WTC11 (cell line): ENCODE data around the gene ADGRG7.

Source experiments
- AR ChIP-seq: fragments of 250-450 bp; sonication (Bioruptor Pico); IDR thresholded peaks from 2 replicates; pipeline ENCODE4 v1.9.0; 2021; ENCODE audit warnings: mild to moderate bottlenecking
- ATF2 ChIP-seq: sonication (generic); formaldehyde crosslinking; IDR thresholded peaks from 2 replicates; pipeline ENCODE4 v1.8.1; 2022; ENCODE audit warnings: low read depth, missing genetic modification reagents, borderline replicate concordance
- CTCF ChIP-seq: fragments of 200-600 bp; IDR thresholded peaks from 2 replicates; pipeline ENCODE4 v1.8.0; 2022; ENCODE audit warnings: antibody characterized with exemption
- E2F5 ChIP-seq: sonication (generic); formaldehyde crosslinking; IDR thresholded peaks from 2 replicates; pipeline ENCODE4 v1.8.1; 2022; ENCODE audit warnings: mild to moderate bottlenecking, moderate library complexity, missing genetic modification reagents
- ELF4 ChIP-seq: sonication (generic); formaldehyde crosslinking; IDR thresholded peaks from 2 replicates; pipeline ENCODE4 v1.8.1; 2022; ENCODE audit warnings: low read depth, mild to moderate bottlenecking, moderate library complexity, missing genetic modification reagents
- JAZF1 ChIP-seq: fragments of 250-450 bp; sonication (Bioruptor Pico); IDR thresholded peaks from 2 replicates; pipeline ENCODE4 v1.9.0; 2021; ENCODE audit warnings: moderate library complexity, mild to moderate bottlenecking, inconsistent platforms
- MAX ChIP-seq: sonication (generic); formaldehyde crosslinking; IDR thresholded peaks from 2 replicates; pipeline ENCODE4 v1.8.0; 2022; ENCODE audit warnings: mild to moderate bottlenecking, missing genetic modification reagents
- RELA ChIP-seq: sonication (generic); formaldehyde crosslinking; IDR thresholded peaks from 2 replicates; pipeline ENCODE4 v1.8.1; 2022; ENCODE audit warnings: missing genetic modification reagents, mild to moderate bottlenecking, borderline replicate concordance
- TCF7 ChIP-seq: sonication (generic); formaldehyde crosslinking; IDR thresholded peaks from 2 replicates; pipeline ENCODE4 v1.8.0; 2022; ENCODE audit warnings: mild to moderate bottlenecking, low read depth, missing genetic modification reagents, moderate library complexity
- TEAD4 ChIP-seq: sonication (generic); formaldehyde crosslinking; IDR thresholded peaks from 2 replicates; pipeline ENCODE4 v1.8.0; 2022; ENCODE audit warnings: mild to moderate bottlenecking, missing genetic modification reagents
- TP53 ChIP-seq: sonication (generic); formaldehyde crosslinking; IDR thresholded peaks from 2 replicates; pipeline ENCODE4 v1.8.1; 2023; ENCODE audit warnings: mild to moderate bottlenecking, missing genetic modification reagents
- ZBTB43 ChIP-seq: sonication (generic); formaldehyde crosslinking; IDR thresholded peaks from 2 replicates; pipeline ENCODE4 v1.8.1; 2023; ENCODE audit warnings: mild to moderate bottlenecking, missing genetic modification reagents
- ZNF416 ChIP-seq: fragments of 250-450 bp; sonication (Bioruptor Pico); IDR thresholded peaks from 2 replicates; pipeline ENCODE4 v1.9.0; 2021; ENCODE audit warnings: mild to moderate bottlenecking, inconsistent platforms

GRCh38 chr3:100697723-100698285 is 88.4 kb downstream of the ADGRG7 start:
- TF ChIP-seq TEAD4 (CRISPR knock-in tag): no peak
- TF ChIP-seq CTCF: no peak
- TF ChIP-seq ATF2 (CRISPR knock-in tag): no peak
- TF ChIP-seq AR (CRISPR knock-in tag): no peak
- no peak for TF ChIP-seq ZBTB43 (CRISPR knock-in tag)
- no peak for TF ChIP-seq ELF4
- no peak for TF ChIP-seq TCF7 (CRISPR knock-in tag)
- no peak for TF ChIP-seq E2F5 (CRISPR knock-in tag)
- TF ChIP-seq ZNF416 (CRISPR knock-in tag): no peak
- TF ChIP-seq JAZF1 (CRISPR knock-in tag): no peak
- TF ChIP-seq RELA: no peak
- TF ChIP-seq MAX (CRISPR knock-in tag): no peak
- no peak for TF ChIP-seq TP53
